ENCODE measurements around the gene CLIP4.

The CLIP4 gene

DNA sequence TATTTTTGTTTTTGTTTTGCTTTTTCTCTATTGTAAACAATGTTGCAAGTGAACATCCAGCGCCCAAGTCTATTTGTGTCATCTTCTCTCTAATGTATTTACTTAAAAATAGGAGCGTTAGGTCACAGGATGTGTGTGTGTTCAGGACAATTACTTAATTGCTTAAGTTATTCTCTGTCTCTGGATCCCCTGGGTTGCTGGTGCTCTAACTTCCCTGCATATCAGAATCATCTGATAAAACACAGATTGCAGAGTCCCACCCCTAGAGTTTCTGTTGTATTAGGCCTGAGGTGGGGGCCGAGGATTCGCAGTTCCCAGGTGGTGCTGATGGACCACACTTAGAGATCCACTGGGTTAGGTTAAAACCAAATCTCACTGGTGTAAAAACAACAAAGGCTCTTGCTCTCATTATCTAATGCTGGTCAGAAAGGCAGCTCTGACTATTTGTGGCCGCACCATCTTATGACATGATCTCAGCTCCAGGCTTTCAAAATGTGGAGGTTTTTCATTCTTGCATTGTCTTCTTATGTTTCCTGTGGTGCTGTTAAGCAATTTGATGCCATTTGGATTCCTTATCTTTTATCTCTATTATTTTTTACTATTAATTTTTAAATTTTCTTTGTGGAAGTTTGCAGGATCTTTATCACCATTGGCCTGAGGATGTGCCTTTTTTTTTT lies 87.7 kb downstream of the CLIP4 start:
- DNase-seq = no peak
- in situ Hi-C loops (cut with MboI; ENCODE audit: low pct_unique_long_range_greater_than_20kb, low sequenced_read_pairs) = no loop called here

DNA sequence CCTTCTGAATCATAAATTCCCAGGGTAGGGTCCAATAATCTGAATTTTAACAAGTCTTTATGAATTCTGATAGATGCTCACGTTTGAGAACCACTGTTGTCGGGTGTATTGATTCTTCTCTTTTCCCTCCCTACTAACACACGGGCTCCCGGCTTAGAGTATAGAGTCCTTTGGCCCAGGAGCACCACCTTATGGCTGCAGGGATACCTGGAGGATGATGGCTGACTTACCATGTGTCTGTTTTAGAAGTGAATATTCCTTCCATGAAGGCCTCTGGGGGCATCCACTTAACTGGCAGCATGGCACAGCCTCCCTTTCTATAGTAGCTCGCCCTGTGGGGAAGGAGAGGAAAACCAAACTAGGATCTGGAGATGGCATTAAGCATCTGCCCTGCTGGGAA lies 91.7 kb downstream of the CLIP4 start:
- DNase-seq = no peak
- in situ Hi-C loops (cut with MboI; ENCODE audit: low pct_unique_long_range_greater_than_20kb, low sequenced_read_pairs) = no loop called here

DNA sequence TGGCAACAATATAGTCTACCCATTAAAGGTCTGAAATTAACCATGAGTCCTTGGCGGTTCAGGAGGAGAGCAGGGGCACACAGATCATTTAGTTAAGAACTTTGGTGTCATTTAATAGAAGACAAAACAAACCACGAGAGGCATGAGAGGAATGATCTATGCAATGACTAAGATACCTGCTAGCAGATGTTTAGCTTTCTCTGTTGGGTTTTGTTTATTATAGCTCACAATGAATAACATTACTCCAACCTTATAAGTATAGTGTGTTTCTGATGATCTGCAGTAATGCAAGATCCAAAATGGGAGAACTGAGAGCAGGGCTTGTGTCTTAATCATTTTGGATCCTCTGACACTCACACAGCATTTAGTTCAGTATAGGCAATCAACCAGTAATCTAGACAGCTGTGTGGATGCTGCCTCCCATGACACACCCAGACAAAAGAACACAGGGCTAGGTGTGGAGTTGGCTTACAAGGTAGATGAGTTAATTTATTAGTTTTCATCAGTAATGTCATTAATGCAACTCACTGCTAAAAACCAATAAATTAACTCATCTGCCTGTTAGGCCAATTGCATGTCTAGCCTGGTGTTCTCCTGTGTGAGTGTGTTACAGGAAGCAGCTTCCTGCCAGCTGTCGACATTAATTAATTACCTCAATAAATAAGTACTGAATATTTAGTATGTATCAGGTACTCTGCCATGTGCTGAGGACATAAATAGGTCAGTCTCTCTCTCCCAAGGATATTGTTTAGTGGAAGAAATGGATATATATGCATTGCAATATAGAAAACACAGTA lies 92.3 kb downstream of the CLIP4 start:
- no peak for DNase-seq
- in situ Hi-C loops (cut with MboI; ENCODE audit: low pct_unique_long_range_greater_than_20kb, low sequenced_read_pairs) = no loop called here

DNA sequence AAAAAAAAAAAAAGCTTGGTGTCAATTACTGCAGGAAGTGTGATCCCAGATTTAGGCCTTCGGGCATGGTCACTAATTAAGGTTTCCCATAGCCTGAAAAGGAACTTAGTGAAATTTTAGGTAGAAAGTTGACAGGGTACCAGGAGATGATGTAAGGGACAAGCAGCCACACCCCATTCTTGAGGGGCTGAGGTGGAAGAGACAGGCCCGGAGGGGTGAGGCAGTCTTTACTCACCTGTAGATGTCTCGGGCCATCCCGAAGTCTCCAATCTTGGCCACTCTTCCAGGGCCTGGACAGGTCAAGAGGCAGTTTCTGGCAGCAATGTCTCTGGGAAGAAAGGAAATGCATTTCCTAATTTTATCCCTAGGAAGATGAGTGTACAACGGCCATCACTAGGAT lies 94.3 kb downstream of the CLIP4 start:
- DNase-seq = no peak
- in situ Hi-C loops (cut with MboI; ENCODE audit: low pct_unique_long_range_greater_than_20kb, low sequenced_read_pairs) = no loop called here

DNA sequence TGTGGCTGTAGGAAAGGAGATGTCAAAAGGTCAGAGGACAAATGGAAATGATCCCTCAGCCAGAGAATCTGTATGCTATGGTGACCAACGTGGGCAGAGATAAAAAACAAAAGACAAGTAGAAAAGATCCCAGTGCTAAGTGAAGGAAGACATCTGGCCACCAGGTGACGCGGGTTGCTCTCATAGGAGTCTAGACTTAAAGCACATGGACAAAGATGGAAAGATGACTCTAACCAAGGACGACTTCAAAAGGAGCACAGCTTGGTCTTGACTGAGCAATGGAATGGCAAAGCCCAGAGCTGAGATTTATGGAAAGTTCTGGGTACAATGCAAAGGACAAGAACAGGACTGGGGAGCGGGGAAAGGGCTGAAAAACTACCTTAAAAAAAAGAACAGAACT lies 96.8 kb downstream of the CLIP4 start:
- in situ Hi-C loops (cut with MboI; ENCODE audit: low pct_unique_long_range_greater_than_20kb, low sequenced_read_pairs) = no loop called here
- no peak for DNase-seq

DNA sequence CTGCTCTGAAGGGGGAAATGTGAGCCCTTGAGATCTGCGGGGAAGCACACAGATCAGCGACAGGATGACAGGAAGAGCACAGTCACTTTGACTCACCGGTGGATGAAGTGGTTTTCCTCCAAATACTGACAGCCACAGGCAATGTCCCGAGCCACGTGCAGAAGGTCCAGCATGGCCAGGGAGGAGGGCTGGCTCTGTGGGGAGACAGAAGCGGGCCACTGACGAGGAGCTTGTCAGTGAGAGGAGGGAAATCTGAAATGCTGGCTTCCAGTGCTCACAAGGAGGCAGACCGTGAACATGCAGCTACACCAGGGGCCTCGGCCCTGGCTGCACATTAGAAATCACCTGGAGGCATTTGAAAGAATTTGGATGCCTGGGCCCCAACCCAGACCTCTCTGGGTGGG lies 98.7 kb downstream of the CLIP4 start:
- in situ Hi-C loops (cut with MboI; ENCODE audit: low pct_unique_long_range_greater_than_20kb, low sequenced_read_pairs) = no loop called here
- no peak for DNase-seq

DNA sequence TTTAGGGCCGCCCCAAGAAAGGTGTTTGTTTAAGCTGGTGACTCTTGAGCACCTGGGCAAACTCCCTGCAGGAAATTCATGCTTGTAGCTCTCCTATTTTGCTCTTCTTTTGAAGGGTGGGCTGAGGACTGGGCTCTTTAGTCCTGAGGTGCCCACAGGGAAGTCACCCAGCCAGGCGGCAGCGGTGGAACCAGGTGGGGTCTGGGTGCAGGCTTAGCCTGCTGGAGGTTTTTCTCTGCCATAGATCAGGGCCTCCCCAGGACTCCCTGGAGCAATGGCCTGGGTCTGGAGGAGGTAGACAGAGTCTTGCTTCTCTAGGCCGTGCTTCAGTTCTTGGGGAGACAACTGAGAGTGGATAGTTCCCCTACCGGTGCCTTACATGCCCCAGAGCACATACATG lies 99.9 kb downstream of the CLIP4 start:
- in situ Hi-C loops (cut with MboI; ENCODE audit: low pct_unique_long_range_greater_than_20kb, low sequenced_read_pairs) = no loop called here

DNA sequence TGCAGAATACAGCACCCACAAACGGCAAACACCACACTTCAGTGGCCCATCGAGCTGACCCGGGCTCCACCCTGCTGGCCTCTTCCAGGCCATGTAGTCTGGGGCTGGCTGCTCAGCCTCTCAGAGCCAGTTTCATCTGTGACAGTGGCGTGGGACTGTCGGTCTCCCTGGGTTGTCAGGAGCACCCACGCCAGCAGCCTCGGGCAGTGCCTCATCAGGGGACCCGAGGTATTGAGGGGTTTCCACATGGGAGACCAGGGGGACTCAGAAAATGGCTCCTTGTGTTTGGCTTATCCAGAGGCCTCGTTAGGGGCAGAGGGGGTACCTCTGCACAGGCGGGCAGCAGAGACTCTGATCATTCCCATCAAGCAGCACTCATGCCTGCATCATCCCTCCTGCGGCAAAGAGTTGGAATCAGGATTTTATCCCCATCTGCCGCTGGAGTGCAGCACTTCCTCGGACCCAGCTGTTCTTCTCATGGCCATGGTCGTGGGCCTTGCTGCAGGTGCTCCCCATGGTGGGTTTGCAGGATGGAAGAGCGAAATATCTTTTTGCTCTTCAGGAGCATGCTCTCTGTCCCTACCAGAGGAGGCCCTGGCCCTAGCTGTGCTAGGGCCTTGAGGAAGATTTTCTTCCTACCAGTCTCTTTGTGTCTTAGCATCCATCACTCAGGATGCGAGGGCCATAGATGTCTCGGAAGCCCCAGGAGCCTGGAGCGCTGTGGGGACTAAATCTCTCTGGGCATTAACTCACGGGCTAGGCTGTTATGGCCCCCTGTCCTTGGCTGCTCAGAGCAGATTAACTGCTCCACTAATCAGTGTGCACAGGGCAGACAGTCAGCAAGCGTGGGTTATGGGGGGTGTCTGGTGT lies 100.8 kb downstream of the CLIP4 start:
- no peak for DNase-seq
- in situ Hi-C loops (cut with MboI; ENCODE audit: low pct_unique_long_range_greater_than_20kb, low sequenced_read_pairs) = no loop called here

More for the DNA sequence above, 99.9 kb downstream of the CLIP4 start:
- DNase-seq = no peak

DNA sequence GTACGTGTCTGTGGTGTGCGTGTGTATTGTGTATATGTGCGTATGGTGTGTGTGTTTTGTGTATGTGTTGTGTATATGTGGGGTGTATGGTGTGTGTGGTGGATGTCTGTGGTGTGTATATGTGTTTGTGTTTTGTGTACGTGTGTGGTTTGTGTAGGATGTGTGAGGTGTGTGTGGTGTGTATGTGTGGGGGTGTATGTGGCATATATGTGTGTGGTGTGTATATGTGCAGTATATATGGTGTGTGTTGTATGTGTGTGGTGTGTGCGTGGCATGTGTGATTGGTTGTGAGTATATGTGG lies 101.3 kb downstream of the CLIP4 start:
- no peak for DNase-seq
- in situ Hi-C loops (cut with MboI; ENCODE audit: low pct_unique_long_range_greater_than_20kb, low sequenced_read_pairs) = no loop called here

DNA sequence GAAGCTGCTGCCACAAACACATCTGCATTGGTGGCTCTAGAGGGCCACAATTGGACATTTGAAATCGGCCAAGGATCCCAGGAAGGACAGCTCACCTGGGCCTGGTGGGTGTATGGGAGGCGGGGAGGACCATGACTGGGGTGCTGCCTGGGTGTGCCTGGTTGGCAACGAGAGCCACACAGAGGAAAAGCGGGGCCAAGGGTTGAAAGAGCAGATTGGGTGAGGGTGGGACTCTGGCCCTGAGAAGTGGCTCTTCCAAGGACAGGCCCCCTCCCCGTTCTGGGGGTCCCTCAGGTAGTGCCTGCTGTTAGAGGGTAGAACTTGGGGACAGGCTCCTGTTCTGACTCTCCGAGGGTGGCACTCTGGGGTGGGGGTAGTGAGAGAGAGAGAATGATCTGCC lies 102.9 kb downstream of the CLIP4 start:
- in situ Hi-C loops (cut with MboI; ENCODE audit: low pct_unique_long_range_greater_than_20kb, low sequenced_read_pairs) = no loop called here
- DNase-seq = no peak

DNA sequence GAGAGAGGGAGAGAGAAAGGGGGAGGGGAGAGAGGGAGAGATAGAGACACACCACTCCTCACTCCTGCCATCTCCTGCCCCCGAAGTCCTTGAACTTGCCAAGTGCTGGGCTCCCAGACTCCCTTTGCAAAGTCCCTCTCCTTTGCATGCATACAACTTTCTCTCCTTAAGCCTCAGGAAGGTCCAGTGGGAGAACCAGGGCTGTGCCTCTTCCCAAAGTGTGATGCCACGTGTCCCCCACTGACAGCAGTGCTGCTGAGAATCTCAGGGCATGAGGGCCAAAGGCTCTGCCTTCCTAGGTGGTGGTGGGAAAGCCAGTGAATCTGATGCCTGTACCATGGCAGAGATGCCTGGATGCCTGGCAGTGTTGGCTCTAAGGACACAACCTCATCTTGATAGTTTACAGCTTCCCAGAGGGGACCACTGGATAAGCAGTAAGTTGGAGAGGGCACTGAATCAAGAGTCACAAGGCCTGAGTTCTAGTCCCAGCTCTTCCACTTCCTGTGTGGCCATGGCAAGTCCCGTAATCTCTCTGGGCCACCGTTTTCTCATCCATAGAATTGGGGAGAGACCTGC lies 103.4 kb downstream of the CLIP4 start:
- DNase-seq = no peak
- in situ Hi-C loops (cut with MboI; ENCODE audit: low pct_unique_long_range_greater_than_20kb, low sequenced_read_pairs) = no loop called here

DNA sequence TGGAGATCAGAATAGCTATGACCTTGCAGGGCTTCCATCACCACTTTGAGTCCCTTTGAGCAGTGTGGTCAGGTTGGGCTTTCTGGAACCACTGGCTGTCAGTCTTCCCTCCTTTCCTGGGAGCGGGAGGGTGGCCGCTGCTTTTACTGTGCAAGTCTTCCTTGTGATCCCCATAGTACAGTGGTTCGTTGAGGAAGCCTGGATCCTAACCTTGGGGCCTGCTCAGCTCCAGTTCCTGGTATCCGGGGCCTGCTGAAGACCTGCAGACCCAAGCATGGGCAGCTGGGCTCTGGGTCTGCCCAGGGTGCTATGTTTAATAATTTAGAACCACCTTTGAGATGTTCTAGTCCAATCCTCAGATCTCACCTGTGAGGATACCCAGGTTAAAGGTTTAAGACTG lies 104.2 kb downstream of the CLIP4 start:
- in situ Hi-C loops (cut with MboI; ENCODE audit: low pct_unique_long_range_greater_than_20kb, low sequenced_read_pairs) = no loop called here

DNA sequence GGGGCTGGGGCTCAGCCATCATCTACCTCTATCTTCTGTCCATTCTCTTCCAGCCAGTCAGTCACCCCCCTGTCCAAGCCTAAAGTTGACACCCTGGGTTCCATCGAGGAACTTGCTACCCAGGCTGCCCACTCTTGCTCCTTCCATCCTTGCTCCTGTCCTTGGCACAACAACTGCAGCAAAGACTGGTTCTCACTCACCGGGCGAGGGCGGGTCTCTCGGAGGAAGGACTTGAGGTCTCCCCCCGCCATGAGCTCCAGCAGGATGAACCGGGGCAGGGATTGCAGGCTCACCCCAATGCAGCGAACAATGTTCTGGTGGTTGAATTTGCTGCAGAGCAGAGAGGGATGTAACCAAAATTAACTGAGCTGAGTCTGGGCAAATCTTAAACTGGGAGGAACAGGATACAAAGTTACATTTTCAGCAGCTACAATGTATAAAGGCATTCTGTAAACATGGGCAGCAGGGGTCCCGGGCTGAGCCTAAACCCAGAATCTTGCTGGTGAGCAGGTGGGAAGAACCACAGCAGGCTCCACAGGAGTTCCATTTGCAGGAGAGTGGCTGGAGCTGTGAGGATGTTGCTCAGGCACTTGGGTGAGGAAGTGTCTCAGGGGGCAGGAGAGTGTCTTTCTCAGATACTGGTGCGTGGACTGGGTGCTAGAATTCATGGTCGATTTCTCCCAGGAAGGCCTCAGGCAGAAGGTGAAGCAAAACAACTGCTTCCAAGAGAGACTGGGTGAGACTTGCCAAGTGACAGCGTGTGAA lies 105.5 kb downstream of the CLIP4 start:
- DNase-seq = no peak
- in situ Hi-C loops (cut with MboI; ENCODE audit: low pct_unique_long_range_greater_than_20kb, low sequenced_read_pairs) = no loop called here

More for the DNA sequence above, 104.2 kb downstream of the CLIP4 start:
- DNase-seq = no peak

DNA sequence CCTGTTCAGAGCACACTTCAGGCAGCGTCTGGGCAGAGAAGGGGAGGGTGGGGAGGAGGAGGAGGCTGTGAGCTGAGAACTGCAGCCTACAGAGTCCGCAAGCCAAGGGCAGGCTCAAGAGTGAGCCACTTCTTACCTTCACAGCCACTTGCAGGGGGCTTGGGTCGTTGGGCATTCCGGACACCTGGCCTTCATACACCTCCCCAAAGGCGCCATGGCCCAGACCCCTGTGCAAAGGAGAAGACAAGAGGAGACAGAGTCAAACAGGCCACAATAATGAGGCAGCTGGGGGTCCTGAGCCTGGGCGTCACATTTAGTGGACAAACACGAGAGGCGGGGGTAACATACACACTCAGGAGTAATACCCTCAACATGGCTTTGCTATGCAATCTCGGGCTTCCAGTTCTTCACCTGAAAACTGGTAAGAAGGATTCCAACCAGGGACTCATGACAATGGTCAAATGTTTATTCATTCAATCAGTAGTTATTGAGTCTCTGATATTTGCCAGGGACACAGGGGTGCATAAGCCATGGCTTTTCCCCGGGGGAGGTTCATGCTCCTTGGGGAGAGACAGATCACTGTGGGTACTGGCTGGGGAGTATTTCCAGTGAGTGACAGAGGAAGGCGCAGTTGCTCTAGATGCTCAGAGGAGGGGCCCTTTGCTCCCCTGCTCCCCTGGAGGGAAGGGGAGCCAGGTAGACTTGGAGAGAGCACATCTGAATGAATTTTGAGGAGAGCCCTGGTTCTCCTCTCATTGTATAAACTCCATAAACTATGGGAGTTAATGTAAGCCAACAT lies 107.4 kb downstream of the CLIP4 start:
- in situ Hi-C loops (cut with MboI; ENCODE audit: low pct_unique_long_range_greater_than_20kb, low sequenced_read_pairs) = no loop called here
- no peak for DNase-seq

DNA sequence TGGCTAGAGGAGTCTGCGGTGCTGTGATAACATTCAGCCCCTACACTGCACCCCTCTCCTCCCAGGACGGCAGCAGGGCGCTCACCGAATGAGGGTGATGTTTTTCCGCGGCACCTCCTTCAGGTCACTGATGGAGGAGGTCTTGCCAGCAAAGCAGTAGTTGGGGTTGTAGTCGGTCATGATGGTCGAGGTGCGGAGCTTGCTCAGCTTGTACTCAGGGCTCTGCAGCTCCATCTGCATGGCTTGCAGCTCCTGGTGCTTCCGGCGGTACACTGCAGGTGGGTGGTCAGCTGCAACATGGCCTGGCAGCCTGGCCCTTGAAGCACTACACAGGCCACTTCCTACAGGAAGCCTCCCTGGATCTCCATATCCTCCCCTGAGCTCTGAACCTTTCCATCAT lies 108.0 kb downstream of the CLIP4 start:
- no peak for DNase-seq
- in situ Hi-C loops (cut with MboI; ENCODE audit: low pct_unique_long_range_greater_than_20kb, low sequenced_read_pairs) = no loop called here

DNA sequence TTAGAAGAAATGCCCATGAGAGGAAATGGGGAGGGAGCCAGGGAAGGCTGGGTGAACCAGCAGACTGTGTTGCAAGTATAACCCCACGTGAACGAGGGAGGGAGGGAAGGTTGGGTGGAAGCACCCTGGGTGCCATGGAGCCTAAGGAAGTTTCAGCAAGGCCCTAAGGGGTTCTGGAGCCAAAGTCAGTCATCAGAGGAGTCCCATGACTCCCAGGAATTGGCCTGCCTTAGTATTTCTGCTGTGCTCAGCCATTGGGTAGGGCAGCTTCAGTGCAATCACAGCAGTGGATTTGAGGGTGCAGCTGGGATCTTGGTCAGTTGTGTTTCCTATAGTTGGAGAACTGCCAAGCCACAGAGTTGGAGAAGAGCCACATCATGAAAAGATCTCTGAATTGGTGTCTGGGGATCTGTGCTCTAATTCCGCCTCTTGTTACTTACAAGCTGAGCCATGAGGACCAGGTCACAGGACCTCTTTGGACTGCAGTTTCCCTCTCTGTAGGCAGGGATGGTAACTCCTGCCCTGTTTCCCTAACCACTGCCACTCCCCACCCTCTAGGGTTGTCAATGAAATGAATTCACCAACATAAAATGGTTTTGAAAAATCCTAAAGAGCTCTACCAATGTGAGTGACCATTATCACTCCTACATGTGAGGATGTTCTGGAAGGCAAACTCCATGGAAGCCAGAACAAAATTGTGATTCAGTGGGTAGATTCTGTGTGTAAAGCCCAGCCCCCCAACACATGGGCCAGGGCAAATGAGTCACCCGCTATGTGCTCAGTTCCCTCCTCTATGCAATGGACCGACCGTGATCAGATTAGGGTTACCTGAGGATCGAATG lies 108.9 kb downstream of the CLIP4 start:
- peak; percentile 24 for DNase-seq
- in situ Hi-C loops (cut with MboI; ENCODE audit: low pct_unique_long_range_greater_than_20kb, low sequenced_read_pairs) = no loop called here

DNA sequence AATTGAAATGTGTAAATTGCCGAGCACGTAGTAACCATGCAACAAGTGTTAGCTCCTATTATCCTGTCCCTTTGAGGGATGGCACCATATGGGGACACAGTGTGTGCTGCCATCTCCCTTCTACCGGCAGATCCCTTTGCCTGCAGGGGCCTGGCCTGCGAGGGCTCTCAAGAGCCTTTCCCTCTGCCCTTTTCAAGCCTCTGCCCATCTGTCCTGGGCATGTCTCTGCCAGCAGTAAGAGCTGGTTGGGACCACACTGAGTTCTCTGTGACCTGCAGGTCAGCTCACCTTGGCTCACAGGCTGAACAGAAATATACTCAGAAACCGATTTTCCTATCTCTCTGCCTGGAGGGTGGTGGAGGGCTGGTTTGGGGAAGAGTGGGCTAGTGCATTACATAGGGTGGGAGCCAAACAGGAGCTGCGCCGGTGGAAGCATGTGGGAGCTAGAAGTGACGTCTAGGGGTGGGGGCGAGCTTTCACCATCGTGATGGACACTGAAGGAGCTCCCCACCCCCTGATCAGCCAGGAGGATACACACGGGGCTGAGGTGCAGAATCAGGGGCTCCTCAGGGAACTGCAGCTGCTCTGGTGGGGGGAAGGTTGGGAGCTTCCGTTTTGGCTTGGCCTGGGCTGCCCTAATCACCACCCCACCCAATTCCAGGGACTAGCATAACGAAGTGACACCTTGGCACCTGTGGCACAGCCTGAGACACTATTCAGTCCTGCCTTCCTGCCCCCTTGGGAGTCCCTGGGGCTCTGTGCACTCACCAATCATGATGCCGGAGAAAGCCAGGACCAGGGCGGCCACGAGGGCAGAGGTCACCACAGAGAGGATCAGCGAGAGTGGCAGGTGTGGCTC lies 109.7 kb downstream of the CLIP4 start:
- in situ Hi-C loops (cut with MboI; ENCODE audit: low pct_unique_long_range_greater_than_20kb, low sequenced_read_pairs) = no loop called here
- DNase-seq = no peak
